AG04450 (cell line): Measurements from ENCODE around the gene ADCY4. TPM values are rescaled to one million over a fixed set of nuclear protein-coding genes. Genes with fewer than 3 reads are reported as not detected.

ENCODE experiments used
- CTCF ChIA-PET: fragments of 300-600, 350-600 bp; formaldehyde crosslinking; extraction: SDS; loops from one replicate; lab custom pipeline; 2022; ENCODE audit warnings: antibody characterized with exemption, inconsistent platforms; lab: Charles Lee
- POLR2A ChIA-PET: fragments of 350-600 bp; formaldehyde crosslinking; extraction: SDS; loops from one replicate; lab custom pipeline; 2021; ENCODE audit warnings: antibody characterized with exemption, inconsistent platforms; lab: Yijun Ruan, JAX
- DNase-seq: peaks from one replicate; pipeline ENCODE4 v3.0.0-alpha.2; 2011; ENCODE audit warnings: low read depth, low spot score
- H3K27ac ChIP-seq: one replicate; pipeline ENCODE4 v1.5.1; 2012; ENCODE audit warnings: low read depth, low read length, control low read depth
- H3K27me3 ChIP-seq: one replicate; pipeline ENCODE4 v1.6.0; 2012; ENCODE audit warnings: low read length; ENCODE audit not compliant: control insufficient read depth, insufficient read depth
- H3K4me3 ChIP-seq: 2 replicates; pipeline ENCODE4 v1.5.1; 2011; ENCODE audit warnings: mild to moderate bottlenecking, low read depth, low read length, control low read depth
- H3K9me3 ChIP-seq: 2 replicates; pipeline ENCODE4 v1.5.1; 2012; ENCODE audit warnings: low read length; ENCODE audit not compliant: control insufficient read depth, insufficient read depth
- CTCF ChIP-seq: IDR thresholded peaks from 2 replicates; pipeline ENCODE4 v1.5.1; 2011; ENCODE audit warnings: low read depth, low read length, control low read depth, inconsistent platforms
- polyA plus RNA-seq: library from polyadenylated mRNA; depleted of rRNA; stranded (reverse); fragments of >200 nt; gene quantifications from 2 replicates; pipeline ENCODE4 v1.2.3, GENCODE V29; 2011

ADCY4 gene
- polyA plus RNA-seq, 1 experiment: 0.04 TPM

GRCh38 chr14:24367514-24368211, 32.8 kb upstream of the ADCY4 start, which contains the start of gene NFATC4:
Gene NFATC4 (plus strand): TSS chr14:24368184. CDS start chr14:24368341, 157 bp downstream.
- POLR2A ChIA-PET: no interaction called here
- Histone ChIP-seq H3K27me3 (no peaks in the 10 kb centered on the region), H3K9me3 (no peaks in the 10 kb centered on the region; the same call in 1 of the 2 replicates), H3K27ac (peak within 1 kb of the TSS; percentile 96), H3K4me3 (peak within 1 kb of the TSS; percentile 90)
- DNase-seq: peak; percentile 90
- no peak for TF ChIP-seq CTCF
- CTCF ChIA-PET: interaction anchor here (1.4 to 6.4 kb wide), 2 partner anchors 34 to 64 kb away, joined by 5 to 33 read pairs; no protein-coding TSS in a partner anchor

- no peaks in the 10 kb centered on the region for H3K27me3 ChIP-seq
- H3K27ac ChIP-seq: peak overlapping the region; percentile 96
- no peaks in the 10 kb centered on the region; the same call in 1 of the 2 replicates for H3K9me3 ChIP-seq
- no peak for TF ChIP-seq CTCF
- H3K4me3 ChIP-seq: peak overlapping the region; percentile 46
- peak; percentile 83 for DNase-seq
- ChIA-PET CTCF (interaction anchor here (0.8 to 2.3 kb wide), 17 partner anchors 15 to 75 kb away, joined by 3 to 160 read pairs (median 9); partner anchors contain the start of genes CBLN3, CIDEB, KHNYN and NYNRIN), POLR2A (interaction anchor here (0.7 to 2.2 kb wide), 11 partner anchors 12 to 178 kb away, joined by 3 to 42 read pairs (median 5); partner anchors contain the start of genes CBLN3, IPO4, KHNYN and NYNRIN)
These were observed 32.0 kb upstream of the ADCY4 start for GRCh38 chr14:24366721-24367513.

GRCh38 chr14:24366413-24366720, 31.5 kb upstream of the ADCY4 start:
- ChIA-PET POLR2A (interaction anchor here (0.7 to 2.2 kb wide), 12 partner anchors 13 to 178 kb away, joined by 3 to 42 read pairs (median 4); partner anchors contain the start of genes CBLN3, IPO4, KHNYN and NYNRIN), CTCF (interaction anchor here (0.7 to 2.3 kb wide), 25 partner anchors 10 to 76 kb away, joined by 3 to 160 read pairs (median 9); partner anchors contain the start of genes CBLN3, CIDEB, KHNYN and NYNRIN)
- peak overlapping the region; percentile 96 for H3K27ac ChIP-seq
- no peak for DNase-seq
- TF ChIP-seq CTCF: no peak
- H3K9me3 ChIP-seq: no peaks in the 10 kb centered on the region; the same call in 1 of the 2 replicates
- H3K4me3 ChIP-seq: peak overlapping the region; percentile 46
- H3K27me3 ChIP-seq: peaks cover under 1% of the 10 kb centered on the region

- DNase-seq: peak; percentile 73
- peaks cover 3% of the 10 kb centered on the region for H3K27me3 ChIP-seq
- peak overlapping the region; percentile 46 for H3K4me3 ChIP-seq
- ChIA-PET POLR2A (interaction anchor here (0.7 to 2.2 kb wide), 13 partner anchors 8 to 177 kb away, joined by 3 to 42 read pairs (median 4); partner anchors contain the start of genes CBLN3, IPO4, KHNYN and NYNRIN), CTCF (interaction anchor here (0.5 to 2.3 kb wide), 36 partner anchors 8 to 1327 kb away, joined by 3 to 160 read pairs (median 6); partner anchors contain the start of genes CBLN3, CIDEB, KHNYN and NYNRIN)
- TF ChIP-seq CTCF: peak; percentile 88
- H3K27ac ChIP-seq: peak overlapping the region; percentile 96
- H3K9me3 ChIP-seq: no peaks in the 10 kb centered on the region; the same call in 1 of the 2 replicates
These were observed 30.9 kb upstream of the ADCY4 start for GRCh38 chr14:24365600-24366412.
